ENCODE results near the gene LAMA2.

The LAMA2 gene

GRCh38 chr6:128844598-128844997 is 38.3 kb upstream of the LAMA2 start:
- H4K20me1 ChIP-seq (ENCODE audit: insufficient read depth, low read length): no peaks in the 10 kb centered on the region
- H3K4me1 ChIP-seq (ENCODE audit: low read length): peaks cover 13% of the 10 kb centered on the region
- H3K36me3 ChIP-seq (replicated peaks; ENCODE audit: low read depth, low read length): no peaks in the 10 kb centered on the region
- no peak overlapping the region for H3K9ac ChIP-seq (ENCODE audit: low read length)
- TF ChIP-seq CTCF (IDR thresholded peaks at IDR 0.05; ENCODE audit: low read depth, low read length): no peak
- no peak for TF ChIP-seq EZH2phosphoT487 (IDR thresholded peaks at IDR 0.05; ENCODE audit: low read depth)
- no peak overlapping the region for H3K27ac ChIP-seq (ENCODE audit: low read length)
- H3K9me3 ChIP-seq (ENCODE audit: insufficient read depth, low read length): no peaks in the 10 kb centered on the region
- H3K4me2 ChIP-seq (ENCODE audit: low read length): no peak overlapping the region
- H3K79me2 ChIP-seq (ENCODE audit: low read length): no peaks in the 10 kb centered on the region
- H3K27me3 ChIP-seq (ENCODE audit: low read depth, low read length): no peaks in the 10 kb centered on the region
- H2AFZ ChIP-seq (ENCODE audit: low read depth, low read length): no peak overlapping the region
- no peak overlapping the region for H3K4me3 ChIP-seq (ENCODE audit: low read length)

GRCh38 chr6:128847431-128848210 is 35.3 kb upstream of the LAMA2 start:
- TF ChIP-seq EZH2phosphoT487 (IDR thresholded peaks at IDR 0.05; ENCODE audit: low read depth) (no peak), CTCF (IDR thresholded peaks at IDR 0.05; ENCODE audit: low read depth, low read length) (no peak)
- Histone ChIP-seq H3K4me3 (ENCODE audit: low read length) (no peak overlapping the region), H2AFZ (ENCODE audit: low read depth, low read length) (no peak overlapping the region)

GRCh38 chr6:128848212-128848935 is 34.6 kb upstream of the LAMA2 start:
- H3K4me2 ChIP-seq (ENCODE audit: low read length): no peak overlapping the region
- H3K79me2 ChIP-seq (ENCODE audit: low read length): no peaks in the 10 kb centered on the region
- no peak overlapping the region for H2AFZ ChIP-seq (ENCODE audit: low read depth, low read length)
- H3K9me3 ChIP-seq (ENCODE audit: insufficient read depth, low read length): no peaks in the 10 kb centered on the region
- no peak overlapping the region for H3K9ac ChIP-seq (ENCODE audit: low read length)
- H4K20me1 ChIP-seq (ENCODE audit: insufficient read depth, low read length): no peaks in the 10 kb centered on the region
- H3K27me3 ChIP-seq (ENCODE audit: low read depth, low read length): no peaks in the 10 kb centered on the region
- no peak overlapping the region for H3K27ac ChIP-seq (ENCODE audit: low read length)
- H3K4me1 ChIP-seq (ENCODE audit: low read length): no peaks in the 10 kb centered on the region
- H3K4me3 ChIP-seq (ENCODE audit: low read length): no peak overlapping the region
- TF ChIP-seq EZH2phosphoT487 (IDR thresholded peaks at IDR 0.05; ENCODE audit: low read depth): no peak
- H3K36me3 ChIP-seq (replicated peaks; ENCODE audit: low read depth, low read length): no peaks in the 10 kb centered on the region

More at GRCh38 chr6:128847431-128848210, 35.3 kb upstream of the LAMA2 start:
- H3K9ac ChIP-seq (ENCODE audit: low read length): no peak overlapping the region
- no peaks in the 10 kb centered on the region for H3K4me1 ChIP-seq (ENCODE audit: low read length)
- H3K4me2 ChIP-seq (ENCODE audit: low read length): no peak overlapping the region
- H3K9me3 ChIP-seq (ENCODE audit: insufficient read depth, low read length): no peaks in the 10 kb centered on the region
- H3K27ac ChIP-seq (ENCODE audit: low read length): no peak overlapping the region
- no peaks in the 10 kb centered on the region for H3K36me3 ChIP-seq (replicated peaks; ENCODE audit: low read depth, low read length)
- no peaks in the 10 kb centered on the region for H4K20me1 ChIP-seq (ENCODE audit: insufficient read depth, low read length)
- no peaks in the 10 kb centered on the region for H3K79me2 ChIP-seq (ENCODE audit: low read length)
- no peaks in the 10 kb centered on the region for H3K27me3 ChIP-seq (ENCODE audit: low read depth, low read length)

- H3K27me3 ChIP-seq (ENCODE audit: low read depth, low read length): no peaks in the 10 kb centered on the region
- no peak for TF ChIP-seq EZH2phosphoT487 (IDR thresholded peaks at IDR 0.05; ENCODE audit: low read depth)
- TF ChIP-seq CTCF (IDR thresholded peaks at IDR 0.05; ENCODE audit: low read depth, low read length): no peak
- no peak overlapping the region for H3K9ac ChIP-seq (ENCODE audit: low read length)
These were observed 27.3 kb upstream of the LAMA2 start for GRCh38 chr6:128855581-128856085.

More at GRCh38 chr6:128855581-128856085, 27.3 kb upstream of the LAMA2 start:
- H3K4me3 ChIP-seq (ENCODE audit: low read length): no peak overlapping the region
- H3K36me3 ChIP-seq (replicated peaks; ENCODE audit: low read depth, low read length): no peaks in the 10 kb centered on the region
- H4K20me1 ChIP-seq (ENCODE audit: insufficient read depth, low read length): no peaks in the 10 kb centered on the region
- H3K27ac ChIP-seq (ENCODE audit: low read length): no peak overlapping the region
- H3K4me1 ChIP-seq (ENCODE audit: low read length): no peaks in the 10 kb centered on the region
- no peaks in the 10 kb centered on the region for H3K9me3 ChIP-seq (ENCODE audit: insufficient read depth, low read length)
- no peak overlapping the region for H2AFZ ChIP-seq (ENCODE audit: low read depth, low read length)
- H3K4me2 ChIP-seq (ENCODE audit: low read length): no peak overlapping the region
- H3K79me2 ChIP-seq (ENCODE audit: low read length): no peaks in the 10 kb centered on the region
